GM18870 (cell line): ENCODE data around the gene SLC9A3.
"Not testable (repeated sequence)": the region's sequence is repeated elsewhere in the genome, so short reads cannot be mapped to it uniquely, and the experiment has no call there.

Experiments used
- ATAC-seq: cut with Tn5 transposase; IDR thresholded peaks from one replicate; pipeline ENCODE4 v1.9.1; 2021; ENCODE audit warnings: moderate library complexity; ENCODE audit not compliant: unreplicated experiment

SLC9A3 gene

GRCh38 chr5:477871-478270 lies 46.4 kb downstream of the SLC9A3 start:
- ATAC-seq, result no peak

- no peak for ATAC-seq
Measured at GRCh38 chr5:477247-477646, 47.0 kb downstream of the SLC9A3 start.

GRCh38 chr5:476814-477175 lies 47.5 kb downstream of the SLC9A3 start:
- ATAC-seq, result no peak

- ATAC-seq, result no peak
Measured at GRCh38 chr5:476102-476813, 48.0 kb downstream of the SLC9A3 start.

- ATAC-seq, result no peak
Measured at GRCh38 chr5:475704-476101, 48.5 kb downstream of the SLC9A3 start.

- ATAC-seq, result no peak
Measured at GRCh38 chr5:474840-475661, 49.2 kb downstream of the SLC9A3 start.

GRCh38 chr5:474232-474839 lies 49.9 kb downstream of the SLC9A3 start:
- ATAC-seq, result not testable (repeated sequence)

- no peak for ATAC-seq
Measured at GRCh38 chr5:473551-474192, 50.6 kb downstream of the SLC9A3 start.

- ATAC-seq, result no peak
Measured at GRCh38 chr5:472656-473550, 51.3 kb downstream of the SLC9A3 start.

- no peak for ATAC-seq
Measured at GRCh38 chr5:472076-472655, 52.1 kb downstream of the SLC9A3 start.

- ATAC-seq, result no peak
Measured at GRCh38 chr5:471750-472058, 52.5 kb downstream of the SLC9A3 start.

GRCh38 chr5:470961-471749 lies 53.1 kb downstream of the SLC9A3 start:
- ATAC-seq, result no peak

- no peak for ATAC-seq
Measured at GRCh38 chr5:469752-470483, 54.3 kb downstream of the SLC9A3 start.

GRCh38 chr5:468401-468800 lies 55.8 kb downstream of the SLC9A3 start:
- ATAC-seq, result no peak

- no peak for ATAC-seq
Measured at GRCh38 chr5:466661-467310, 57.5 kb downstream of the SLC9A3 start.

- no peak for ATAC-seq
Measured at GRCh38 chr5:465591-466403, 58.5 kb downstream of the SLC9A3 start.

GRCh38 chr5:464843-465590 lies 59.2 kb downstream of the SLC9A3 start:
- ATAC-seq, result no peak
